ELF-1 (cell line): ENCODE data around the gene C1orf226.
A peak's percentile ranks its signal among the peaks of the same experiment; 100 is the strongest.

Source experiments
- DNase-seq: peaks from one replicate; pipeline ENCODE4 v3.0.0-alpha.2; 2016; ENCODE audit warnings: low read depth, low spot score

C1orf226 gene

GRCh38 chr1:162384116-162384515 is 2.6 kb downstream of the C1orf226 start:
- no peak for DNase-seq

- peak; percentile 41 for DNase-seq
Observed at GRCh38 chr1:162384601-162385279, 3.2 kb downstream of the C1orf226 start.

GRCh38 chr1:162385280-162385623 is 3.7 kb downstream of the C1orf226 start:
- DNase-seq, result no peak

DNA sequence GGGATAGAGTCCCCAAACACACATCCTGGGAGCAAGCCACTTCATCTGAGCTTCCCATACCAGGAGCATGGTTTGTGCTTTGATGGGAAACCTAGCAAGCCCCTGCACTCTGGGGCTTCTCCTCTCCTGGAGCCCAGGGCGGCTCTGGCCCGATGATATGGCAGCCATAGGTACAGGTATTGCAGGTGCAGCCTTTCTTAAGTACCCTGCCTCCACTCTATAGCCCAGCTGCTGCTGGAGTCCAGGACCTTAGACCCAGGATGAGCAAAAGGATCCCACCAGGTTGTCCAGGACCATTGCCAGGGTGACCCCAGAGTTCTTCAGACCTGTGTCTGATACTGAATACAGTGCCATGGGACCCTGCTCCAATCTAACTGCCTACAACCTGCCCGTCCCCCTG is 4.2 kb downstream of the C1orf226 start:
- no peak for DNase-seq

DNA sequence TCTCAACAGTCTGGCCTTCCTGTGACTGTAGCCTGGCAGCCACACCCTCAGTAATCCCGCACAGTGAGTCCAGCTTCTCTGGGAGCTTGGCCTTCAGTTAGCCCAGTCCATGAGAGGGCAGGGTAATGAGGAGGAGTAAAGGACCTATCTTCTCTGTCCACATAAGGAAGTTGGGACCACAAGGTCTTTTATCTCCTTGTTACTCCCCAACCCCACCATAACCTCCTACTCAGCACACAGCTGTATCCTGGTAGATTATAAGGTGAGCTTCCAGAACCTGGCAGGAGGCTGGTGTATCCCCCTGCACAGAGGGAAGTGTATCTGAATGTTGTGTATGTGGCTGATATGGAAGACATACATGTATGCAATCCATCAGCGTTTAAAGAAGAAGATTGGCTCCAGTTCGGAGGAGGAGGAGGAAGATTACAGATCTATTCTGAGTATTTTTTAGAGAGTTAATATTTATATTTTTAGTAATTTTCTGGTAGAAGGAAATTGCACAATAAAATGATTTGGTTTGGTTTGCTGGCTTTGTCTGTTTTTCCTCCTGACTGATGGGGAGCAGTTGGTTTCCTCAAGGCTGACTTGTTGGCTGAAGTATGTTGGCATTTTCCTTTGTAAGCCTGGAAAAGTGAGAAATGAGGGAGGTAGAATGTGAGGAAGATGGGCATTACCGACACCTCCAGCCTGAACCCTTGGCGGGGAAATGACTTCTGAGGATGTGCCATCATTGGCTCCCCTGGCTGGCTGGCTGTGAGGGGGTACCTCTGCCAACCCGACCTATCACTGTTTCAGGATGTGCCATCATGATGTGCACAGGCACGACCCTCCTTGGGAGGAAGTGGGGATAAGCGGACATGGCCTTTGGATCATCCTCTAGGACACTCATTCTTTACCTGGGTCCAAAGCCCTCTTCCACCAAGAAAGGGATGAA is 5.0 kb downstream of the C1orf226 start:
- no peak for DNase-seq

GRCh38 chr1:162387226-162388082 is 5.9 kb downstream of the C1orf226 start:
- DNase-seq, result no peak

- DNase-seq, result no peak
Observed at GRCh38 chr1:162388083-162388594, 6.6 kb downstream of the C1orf226 start.

GRCh38 chr1:162388615-162389014 is 7.1 kb downstream of the C1orf226 start:
- no peak for DNase-seq

GRCh38 chr1:162389021-162389818 is 7.7 kb downstream of the C1orf226 start:
- peak; percentile 31 for DNase-seq

DNA sequence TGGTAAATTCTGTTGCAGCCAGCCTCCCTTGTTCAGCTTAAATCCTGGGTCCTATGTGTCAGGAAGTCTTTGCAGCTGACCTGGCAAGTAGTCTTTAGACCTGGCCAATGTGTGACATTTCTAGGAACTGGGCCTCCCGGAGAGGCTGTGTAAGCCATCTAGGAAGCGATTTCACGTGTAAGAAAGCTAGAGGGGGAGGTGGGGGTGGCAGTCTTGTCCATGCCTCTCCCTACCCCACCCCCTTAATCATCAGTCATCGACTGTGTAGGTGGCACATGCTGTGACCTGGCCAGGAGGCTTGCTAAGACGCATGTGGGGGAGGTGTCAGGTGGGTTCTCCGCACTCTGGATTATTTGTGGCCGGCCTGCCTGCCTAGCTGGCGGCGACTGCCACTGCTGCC is 8.4 kb downstream of the C1orf226 start:
- no peak for DNase-seq

DNA sequence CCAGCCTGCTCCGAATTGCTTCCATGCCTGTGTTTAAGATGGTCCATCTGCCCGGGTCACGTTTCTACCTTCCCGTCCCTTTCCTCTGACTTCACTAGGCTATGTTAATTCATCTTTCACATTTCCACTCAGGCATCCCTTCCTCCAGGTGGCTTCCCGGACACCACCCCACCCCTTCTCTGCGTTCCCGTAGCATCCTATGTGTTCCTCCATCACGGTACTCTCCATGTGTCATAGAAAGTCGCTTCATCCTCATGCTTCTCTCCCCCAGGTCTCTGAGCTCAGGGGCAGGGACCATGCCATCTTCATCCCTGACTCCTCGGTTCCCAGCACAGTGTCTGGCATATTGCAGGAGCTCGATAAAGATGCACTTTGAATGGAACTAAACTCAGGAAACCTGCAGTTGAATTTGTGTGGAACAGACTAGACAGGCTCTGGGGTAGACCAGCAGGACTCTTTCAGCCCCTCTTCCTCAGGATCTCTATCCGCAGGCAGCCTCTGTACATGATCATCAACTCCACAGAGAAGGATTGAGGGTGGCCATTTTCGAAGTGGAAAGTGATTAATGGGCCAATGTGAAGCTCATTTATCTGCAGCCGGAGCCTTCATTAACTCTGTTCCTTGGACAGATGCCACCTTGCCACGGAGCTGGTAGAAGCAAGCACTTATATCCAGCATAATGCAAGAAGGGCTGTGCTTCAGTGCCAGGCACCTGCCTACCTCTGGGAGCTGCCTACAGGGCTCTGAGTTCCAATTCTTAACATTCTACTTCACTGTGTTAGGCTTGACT is 9.1 kb downstream of the C1orf226 start:
- no peak for DNase-seq

DNA sequence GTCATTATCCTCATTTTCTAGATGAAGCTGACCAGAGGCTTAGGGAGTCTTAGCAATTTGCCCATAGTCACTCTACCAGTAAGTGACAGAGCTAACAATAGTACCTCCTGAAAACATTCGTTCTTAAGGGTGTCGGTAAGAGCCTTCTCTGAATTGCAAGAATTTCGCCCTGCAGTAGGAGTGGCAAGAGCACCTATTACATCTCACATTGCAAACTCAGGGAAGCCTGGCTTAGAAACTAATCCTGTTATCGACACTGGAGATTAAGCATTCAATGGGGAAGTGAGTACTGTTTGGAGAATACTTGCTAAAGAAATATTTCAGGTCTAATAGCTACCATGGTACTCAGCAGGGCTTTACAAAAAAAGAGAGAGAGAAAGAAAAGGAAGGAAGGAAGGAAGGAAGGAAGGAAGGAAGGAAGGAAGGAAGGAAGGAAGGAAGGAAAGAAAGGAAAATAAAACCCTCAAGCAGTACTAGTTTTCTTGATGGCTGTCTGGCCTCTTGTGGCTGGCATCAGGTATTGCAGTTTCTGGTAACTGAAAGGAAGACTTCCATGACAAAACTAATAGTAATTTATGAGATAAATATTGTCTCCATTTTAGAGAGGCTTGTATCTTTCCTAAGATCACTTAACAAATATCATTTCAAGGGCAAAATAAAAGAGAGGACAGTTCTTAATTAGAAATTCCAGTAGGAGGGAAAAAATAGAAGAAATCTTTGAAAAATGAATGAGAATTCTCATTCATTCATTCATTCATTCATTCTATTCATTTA is 10.4 kb downstream of the C1orf226 start:
- no peak for DNase-seq

DNA sequence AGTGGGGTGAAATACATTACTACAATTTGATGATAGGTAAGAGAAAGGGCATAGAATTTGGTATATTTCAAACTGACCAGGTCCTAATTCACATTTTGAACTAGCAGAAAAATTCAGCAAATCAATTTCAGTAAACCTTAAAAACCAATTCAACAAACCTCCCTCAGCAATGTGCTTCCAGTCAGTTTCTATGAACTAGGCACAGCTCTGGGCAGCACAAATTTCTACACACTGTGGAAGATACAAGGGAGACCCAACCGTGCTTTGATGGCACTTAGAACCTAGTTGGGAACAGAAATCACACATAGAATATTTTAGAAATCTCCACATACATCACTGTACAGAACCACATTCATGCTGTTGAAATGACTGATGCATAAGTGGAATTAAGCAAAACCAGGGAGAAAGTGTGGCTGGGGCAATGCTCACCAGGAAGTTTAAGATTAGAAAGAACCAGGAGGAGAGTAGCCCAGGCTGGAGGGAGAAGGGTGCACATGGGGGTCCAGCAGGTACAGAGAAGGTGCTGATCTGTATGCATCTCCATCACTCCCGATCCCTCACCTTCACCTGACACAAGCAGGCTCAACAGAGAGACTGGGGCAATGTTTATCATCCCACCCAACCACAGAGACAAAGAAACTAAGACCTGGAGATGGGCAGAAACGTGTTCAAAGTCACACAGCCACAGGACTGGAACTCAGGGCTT is 14.8 kb downstream of the C1orf226 start:
- DNase-seq, result no peak

DNA sequence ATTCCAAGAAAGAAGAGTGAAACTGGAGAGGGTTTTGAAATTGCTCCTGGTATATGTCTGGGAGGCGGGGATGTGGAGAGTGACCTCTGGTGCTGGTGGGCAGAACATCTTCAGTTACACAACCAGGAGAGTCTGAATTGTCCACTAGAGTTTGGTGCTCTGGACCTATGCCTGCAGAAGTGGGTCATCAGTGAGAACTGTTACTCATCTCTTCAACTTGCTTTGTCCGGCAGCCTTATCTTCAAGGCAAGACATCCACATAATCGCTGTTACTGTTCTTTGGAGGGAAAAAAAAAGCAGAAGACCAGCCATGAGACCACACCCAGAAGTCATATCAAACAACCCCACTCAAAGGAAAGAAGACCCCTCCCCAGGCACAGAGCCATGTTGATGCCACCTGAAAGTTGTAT is 15.5 kb downstream of the C1orf226 start:
- DNase-seq, result no peak

GRCh38 chr1:162397943-162398560 is 16.5 kb downstream of the C1orf226 start:
- DNase-seq, result no peak

DNA sequence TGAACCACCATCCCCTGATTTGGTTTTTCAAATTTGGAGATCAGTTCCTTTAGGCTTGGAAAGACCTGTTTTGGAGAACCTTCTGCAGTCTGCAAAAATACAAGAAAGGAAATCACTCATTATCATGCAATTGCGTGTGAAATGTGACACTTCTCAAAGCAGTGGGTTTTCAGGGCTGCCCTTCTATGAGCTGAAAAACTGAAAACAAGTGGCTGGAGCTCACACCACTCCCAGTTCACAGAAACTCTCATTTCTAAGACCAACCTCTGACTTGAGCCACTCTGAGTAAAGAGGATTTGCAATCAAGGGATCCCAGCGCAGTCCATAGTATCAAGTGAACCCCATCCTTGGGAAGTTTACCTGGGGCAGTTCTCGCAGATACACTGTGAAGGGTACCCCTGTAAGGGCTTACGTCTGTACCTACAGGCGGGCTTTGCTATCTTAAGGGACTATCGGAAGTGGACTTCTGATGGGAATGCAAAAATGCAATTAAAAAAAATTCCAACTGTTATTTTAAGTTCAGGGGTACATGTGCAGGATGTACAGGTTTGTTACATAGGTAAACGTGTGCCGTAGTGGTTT is 17.6 kb downstream of the C1orf226 start:
- no peak for DNase-seq

GRCh38 chr1:162400790-162401355 is 19.3 kb downstream of the C1orf226 start:
- DNase-seq, result no peak
